HEK293 (cell line): ENCODE data around the gene RCOR2.

Source experiments
- CTCF ChIA-PET: fragments of 350-600 bp; formaldehyde crosslinking; extraction: SDS; loops from one replicate; lab custom pipeline; 2021; ENCODE audit warnings: antibody characterized with exemption; lab: Yijun Ruan, JAX
- POLR2A ChIA-PET: fragments of 300-600 bp; formaldehyde crosslinking; extraction: SDS; loops from one replicate; lab custom pipeline; 2020; ENCODE audit warnings: antibody characterized with exemption, inconsistent platforms; lab: Yijun Ruan, JAX
- H3K27ac ChIP-seq: fragments of 200-500 bp; sonication (Bioruptor generic); 2 replicates; pipeline ENCODE4 v1.5.1; 2014; ENCODE audit warnings: low read depth, low read length, control low read depth, inconsistent platforms; ENCODE audit errors: extremely low read depth
- H3K36me3 ChIP-seq, 2 experiments: fragments of 200-500 bp in 1 of 2; sonication (Bioruptor generic) in 1 of 2; 1 replicate in 1 of 2; 2 replicates in 1 of 2; pipeline ENCODE4 v1.5.1; 2014 to 2017; ENCODE audit warnings: inconsistent platforms in 2 of 2, low read length in 2 of 2; ENCODE audit not compliant: control insufficient read depth in 2 of 2, insufficient read depth in 1 of 2
- H3K4me1 ChIP-seq: fragments of 200-500 bp; sonication (Bioruptor generic); 2 replicates; pipeline ENCODE4 v1.5.1; 2014; ENCODE audit warnings: mild to moderate bottlenecking, low read length, inconsistent platforms; ENCODE audit not compliant: control insufficient read depth, insufficient read depth
- H3K4me3 ChIP-seq: 2 replicates; pipeline ENCODE4 v1.5.1; 2011; ENCODE audit warnings: low read depth, mild to moderate bottlenecking, control low read depth, low read length, moderate library complexity
- H3K9me3 ChIP-seq: fragments of 200-500 bp; sonication (Bioruptor generic); 2 replicates; pipeline ENCODE4 v1.5.1; 2014; ENCODE audit warnings: low read depth, low read length, inconsistent platforms; ENCODE audit not compliant: control insufficient read depth, insufficient read depth
- ELK4 ChIP-seq: IDR thresholded peaks from 2 replicates; pipeline ENCODE4 v1.6.1; 2011; ENCODE audit warnings: mild to moderate bottlenecking, low read depth, low read length, borderline replicate concordance
- GLIS1 ChIP-seq: fragments of 450-650 bp; formaldehyde crosslinking; IDR thresholded peaks from 2 replicates; pipeline ENCODE4 v1.5.1; 2016; ENCODE audit warnings: missing biosample characterization, missing genetic modification characterization
- PBX3 ChIP-seq: sonication (generic); formaldehyde crosslinking; IDR thresholded peaks from 2 replicates; pipeline ENCODE4 v1.8.1; 2022; ENCODE audit warnings: mild to moderate bottlenecking, moderate library complexity, missing genetic modification reagents
- ZBTB17 ChIP-seq: fragments of 450-650 bp; formaldehyde crosslinking; IDR thresholded peaks from 2 replicates; pipeline ENCODE4 v1.5.1; 2016; ENCODE audit warnings: missing biosample characterization, missing genetic modification characterization
- ZBTB8A ChIP-seq: fragments of 450-650 bp; formaldehyde crosslinking; IDR thresholded peaks from 2 replicates; pipeline ENCODE4 v1.5.1; 2016; ENCODE audit warnings: missing biosample characterization, missing genetic modification characterization
- ZNF10 ChIP-seq: fragments of 450-650 bp; formaldehyde crosslinking; IDR thresholded peaks from 2 replicates; pipeline ENCODE4 v1.5.1; 2017; ENCODE audit warnings: missing biosample characterization, missing genetic modification characterization
- ZNF112 ChIP-seq: fragments of 450-650 bp; formaldehyde crosslinking; IDR thresholded peaks from 2 replicates; pipeline ENCODE4 v1.5.0; 2017; ENCODE audit warnings: missing biosample characterization, missing genetic modification characterization
- ZNF174 ChIP-seq: fragments of 450-650 bp; formaldehyde crosslinking; IDR thresholded peaks from 2 replicates; pipeline ENCODE4 v1.5.0; 2017; ENCODE audit warnings: missing biosample characterization, mild to moderate bottlenecking, missing genetic modification characterization
- ZNF274 ChIP-seq, 2 experiments: fragments of 200-500 bp in 1 of 2; fragments of 450-650 bp in 1 of 2; sonication (Bioruptor generic) in 1 of 2; formaldehyde crosslinking in 1 of 2; IDR thresholded peaks; 2 replicates each; pipeline versions ENCODE4 v1.5.1 to v1.6.1; 2014 to 2016; ENCODE audit warnings: borderline replicate concordance in 1 of 2, inconsistent platforms in 1 of 2, low read length in 1 of 2, missing biosample characterization in 1 of 2, missing genetic modification characterization in 1 of 2
- ZNF292 ChIP-seq: fragments of 450-650 bp; formaldehyde crosslinking; IDR thresholded peaks from 2 replicates; pipeline ENCODE4 v1.5.1; 2016; ENCODE audit warnings: low read depth, missing biosample characterization, missing genetic modification characterization, borderline replicate concordance
- ZNF350 ChIP-seq: fragments of 450-650 bp; formaldehyde crosslinking; IDR thresholded peaks from 2 replicates; pipeline ENCODE4 v1.5.0; 2017; ENCODE audit warnings: missing biosample characterization, mild to moderate bottlenecking, missing genetic modification characterization
- ZNF510 ChIP-seq: fragments of 450-650 bp; formaldehyde crosslinking; IDR thresholded peaks from 2 replicates; pipeline ENCODE4 v1.5.1; 2018; ENCODE audit warnings: mild to moderate bottlenecking, missing genetic modification characterization, missing biosample characterization; ENCODE audit not compliant: insufficient replicate concordance
- ZNF560 ChIP-seq: fragments of 450-650 bp; formaldehyde crosslinking; IDR thresholded peaks from 2 replicates; pipeline ENCODE4 v1.5.1; 2017; ENCODE audit warnings: missing biosample characterization, missing genetic modification characterization, borderline replicate concordance
- ZNF600 ChIP-seq: fragments of 450-650 bp; formaldehyde crosslinking; IDR thresholded peaks from 2 replicates; pipeline ENCODE4 v1.5.1; 2016; ENCODE audit warnings: missing biosample characterization, missing genetic modification characterization
- ZNF664 ChIP-seq: fragments of 450-650 bp; formaldehyde crosslinking; IDR thresholded peaks from 2 replicates; pipeline ENCODE4 v1.5.1; 2016; ENCODE audit warnings: missing biosample characterization, missing genetic modification characterization
- ZNF677 ChIP-seq: fragments of 450-650 bp; IDR thresholded peaks from 2 replicates; pipeline ENCODE4 v1.5.0; 2018; ENCODE audit warnings: missing biosample characterization, mild to moderate bottlenecking, missing genetic modification characterization, moderate library complexity
- ZSCAN18 ChIP-seq: fragments of 450-650 bp; formaldehyde crosslinking; IDR thresholded peaks from 2 replicates; pipeline ENCODE4 v1.5.1; 2016; ENCODE audit warnings: missing biosample characterization, missing genetic modification characterization
- ZSCAN23 ChIP-seq: fragments of 450-650 bp; formaldehyde crosslinking; IDR thresholded peaks from 2 replicates; pipeline ENCODE4 v1.5.1; 2016; ENCODE audit warnings: missing biosample characterization, missing genetic modification characterization
- ZSCAN4 ChIP-seq: fragments of 450-650 bp; formaldehyde crosslinking; IDR thresholded peaks from 2 replicates; pipeline ENCODE4 v1.5.1; 2017; ENCODE audit warnings: missing biosample characterization, missing genetic modification characterization

Gene RCOR2

GRCh38 chr11:63870351-63871140, 46.4 kb downstream of the RCOR2 start:
- no peaks in the 10 kb centered on the region for H3K9me3 ChIP-seq
- ChIA-PET CTCF (interaction anchor here (0.7 to 2.5 kb wide), 2 partner anchors 24 to 33 kb away, joined by 3 to 10 read pairs; no protein-coding TSS in a partner anchor), POLR2A (interaction anchor here (0.6 kb wide), 1 partner anchor 174 kb away, joined by 5 read pairs; no protein-coding TSS in a partner anchor)
- no peak overlapping the region for H3K4me3 ChIP-seq
- H3K27ac ChIP-seq: no peak overlapping the region
- peaks cover 0 to under 1% of the 10 kb centered on the region in 2 experiments; a peak in 1 of 3 replicates for H3K36me3 ChIP-seq
- TF ChIP-seq GLIS1 (tag by site-specific recombination) (peak; percentile 49; the same call in 1 of the 2 replicates), ZNF292 (tag by site-specific recombination) (no peak), ZNF274 (IDR thresholded peaks at IDR 0.05; ENCODE audit: low read length) (no peak), ZNF274 (tag by site-specific recombination; IDR thresholded peaks at IDR 0.05; ENCODE audit: borderline replicate concordance) (no peak), ZNF664 (tag by site-specific recombination) (no peak), ZNF677 (tag by site-specific recombination) (no peak), ELK4 (no peak), ZNF600 (peak; percentile 47; the same call in 1 of the 2 replicates), ZNF350 (no peak), ZNF174 (no peak)
- peaks cover 23% of the 10 kb centered on the region for H3K4me1 ChIP-seq

- POLR2A ChIA-PET: interaction anchor here (0.5 to 0.6 kb wide), 2 partner anchors 16 to 297 kb away, joined by 3 read pairs; no protein-coding TSS in a partner anchor
- no peak overlapping the region for H3K27ac ChIP-seq
Observed at GRCh38 chr11:63869683-63870082, 47.3 kb downstream of the RCOR2 start.

GRCh38 chr11:63869171-63869591, 47.8 kb downstream of the RCOR2 start:
- ChIA-PET POLR2A (interaction anchor here (0.5 to 0.6 kb wide), 3 partner anchors 15 to 298 kb away, joined by 3 to 5 read pairs (median 3); no protein-coding TSS in a partner anchor), CTCF (interaction anchor here (0.7 to 2.5 kb wide), 2 partner anchors 32 to 77 kb away, joined by 3 to 10 read pairs; no protein-coding TSS in a partner anchor)
- H3K4me1 ChIP-seq: peaks cover 24% of the 10 kb centered on the region

More at GRCh38 chr11:63869683-63870082, 47.3 kb downstream of the RCOR2 start:
- Histone ChIP-seq H3K9me3 (no peaks in the 10 kb centered on the region), H3K4me3 (no peak overlapping the region), H3K36me3 (no peaks in the 10 kb centered on the region), H3K4me1 (peaks cover 24% of the 10 kb centered on the region)
- CTCF ChIA-PET: interaction anchor here (0.7 to 2.5 kb wide), 2 partner anchors 23 to 32 kb away, joined by 3 to 10 read pairs; no protein-coding TSS in a partner anchor
- TF ChIP-seq ZBTB17 (peak; percentile 62), ZSCAN23 (tag by site-specific recombination) (no peak)

GRCh38 chr11:63868399-63869064, 48.4 kb downstream of the RCOR2 start:
- Histone ChIP-seq H3K4me3 (no peak overlapping the region), H3K36me3 (no peaks in the 10 kb centered on the region), H3K9me3 (no peaks in the 10 kb centered on the region), H3K27ac (no peak overlapping the region)
- CTCF ChIA-PET: interaction anchor here (0.7 to 2.5 kb wide), 3 partner anchors 12 to 78 kb away, joined by 3 to 10 read pairs (median 3); no protein-coding TSS in a partner anchor
- POLR2A ChIA-PET: interaction anchor here (0.5 kb wide), 1 partner anchor 24 kb away, joined by 5 read pairs; no protein-coding TSS in a partner anchor
- TF ChIP-seq ZNF664 (tag by site-specific recombination) (no peak), ZSCAN4 (tag by site-specific recombination) (no peak), ZNF510 (tag by site-specific recombination) (no peak), ZNF112 (tag by site-specific recombination) (no peak), ZSCAN18 (tag by site-specific recombination) (no peak), PBX3 (no peak), ZNF10 (tag by site-specific recombination) (peak; percentile 54; the same call in 1 of the 2 replicates)
- TF ChIP-seq, all 188 proteins: peak for 1
- H3K4me1 ChIP-seq: peaks cover 24% of the 10 kb centered on the region

More at GRCh38 chr11:63869171-63869591, 47.8 kb downstream of the RCOR2 start:
- no peak overlapping the region for H3K27ac ChIP-seq
- no peak overlapping the region for H3K4me3 ChIP-seq
- H3K36me3 ChIP-seq: no peaks in the 10 kb centered on the region
- TF ChIP-seq ZBTB8A (tag by site-specific recombination): 0 out of 2 replicates have a peak, but pooled peaks have one; percentile 31
- no peak for TF ChIP-seq ZNF560
- no peaks in the 10 kb centered on the region for H3K9me3 ChIP-seq
